ENCODE results near the gene ARL3. TPM values are rescaled to one million over a fixed set of nuclear protein-coding genes. Genes with fewer than 3 reads are reported as not detected.
"Not testable (repeated sequence)": the region's sequence is repeated elsewhere in the genome, so short reads cannot be mapped to it uniquely, and the experiment has no call there.

Gene ARL3
- total RNA-seq, 1 donor: 10.4 TPM

DNA sequence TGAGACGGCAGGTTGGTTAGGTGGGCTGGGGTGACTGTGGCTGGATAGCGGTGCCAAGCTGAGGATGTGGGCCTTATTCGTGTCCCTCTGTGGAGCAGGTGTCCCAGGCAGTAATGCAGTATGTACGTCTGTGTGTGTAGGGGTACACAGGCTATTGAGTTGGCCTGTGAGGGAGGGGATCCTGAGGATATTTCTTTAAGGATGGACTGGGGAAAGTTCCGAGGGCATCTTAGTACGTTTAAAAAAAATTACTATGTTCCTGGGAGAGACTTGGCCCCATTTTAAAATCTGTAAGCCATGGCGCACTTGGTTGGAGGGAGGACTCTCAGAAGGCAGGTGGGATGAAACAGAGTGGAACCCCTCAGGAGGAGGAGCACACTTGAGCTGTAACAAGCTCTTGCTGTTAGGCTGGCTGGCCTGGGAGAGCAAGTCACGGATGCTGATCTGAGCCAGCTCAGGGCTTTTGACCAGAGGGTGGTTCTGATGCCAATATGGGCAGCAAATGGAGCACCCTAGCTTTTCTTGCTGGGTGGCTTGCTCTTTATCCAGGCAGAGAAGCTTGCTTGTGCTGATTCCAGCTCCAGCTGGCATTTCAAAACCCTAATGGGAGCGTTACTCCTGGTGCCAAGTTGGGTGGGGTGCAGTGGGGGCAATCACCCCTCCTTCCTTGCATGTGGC lies 30.3 kb upstream of the ARL3 start:
- TF ChIP-seq, protein P1, sequence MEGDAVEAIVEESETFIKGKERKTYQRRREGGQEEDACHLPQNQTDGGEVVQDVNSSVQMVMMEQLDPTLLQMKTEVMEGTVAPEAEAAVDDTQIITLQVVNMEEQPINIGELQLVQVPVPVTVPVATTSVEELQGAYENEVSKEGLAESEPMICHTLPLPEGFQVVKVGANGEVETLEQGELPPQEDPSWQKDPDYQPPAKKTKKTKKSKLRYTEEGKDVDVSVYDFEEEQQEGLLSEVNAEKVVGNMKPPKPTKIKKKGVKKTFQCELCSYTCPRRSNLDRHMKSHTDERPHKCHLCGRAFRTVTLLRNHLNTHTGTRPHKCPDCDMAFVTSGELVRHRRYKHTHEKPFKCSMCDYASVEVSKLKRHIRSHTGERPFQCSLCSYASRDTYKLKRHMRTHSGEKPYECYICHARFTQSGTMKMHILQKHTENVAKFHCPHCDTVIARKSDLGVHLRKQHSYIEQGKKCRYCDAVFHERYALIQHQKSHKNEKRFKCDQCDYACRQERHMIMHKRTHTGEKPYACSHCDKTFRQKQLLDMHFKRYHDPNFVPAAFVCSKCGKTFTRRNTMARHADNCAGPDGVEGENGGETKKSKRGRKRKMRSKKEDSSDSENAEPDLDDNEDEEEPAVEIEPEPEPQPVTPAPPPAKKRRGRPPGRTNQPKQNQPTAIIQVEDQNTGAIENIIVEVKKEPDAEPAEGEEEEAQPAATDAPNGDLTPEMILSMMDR (IDR thresholded peaks at IDR 0.05; ENCODE audit: insufficient read depth, low read length): no peak
- peak; percentile 63 for DNase-seq (ENCODE audit: low read depth)
- H3K4me3 ChIP-seq (ENCODE audit: low read depth, low read length): peak overlapping the region; percentile 100

DNA sequence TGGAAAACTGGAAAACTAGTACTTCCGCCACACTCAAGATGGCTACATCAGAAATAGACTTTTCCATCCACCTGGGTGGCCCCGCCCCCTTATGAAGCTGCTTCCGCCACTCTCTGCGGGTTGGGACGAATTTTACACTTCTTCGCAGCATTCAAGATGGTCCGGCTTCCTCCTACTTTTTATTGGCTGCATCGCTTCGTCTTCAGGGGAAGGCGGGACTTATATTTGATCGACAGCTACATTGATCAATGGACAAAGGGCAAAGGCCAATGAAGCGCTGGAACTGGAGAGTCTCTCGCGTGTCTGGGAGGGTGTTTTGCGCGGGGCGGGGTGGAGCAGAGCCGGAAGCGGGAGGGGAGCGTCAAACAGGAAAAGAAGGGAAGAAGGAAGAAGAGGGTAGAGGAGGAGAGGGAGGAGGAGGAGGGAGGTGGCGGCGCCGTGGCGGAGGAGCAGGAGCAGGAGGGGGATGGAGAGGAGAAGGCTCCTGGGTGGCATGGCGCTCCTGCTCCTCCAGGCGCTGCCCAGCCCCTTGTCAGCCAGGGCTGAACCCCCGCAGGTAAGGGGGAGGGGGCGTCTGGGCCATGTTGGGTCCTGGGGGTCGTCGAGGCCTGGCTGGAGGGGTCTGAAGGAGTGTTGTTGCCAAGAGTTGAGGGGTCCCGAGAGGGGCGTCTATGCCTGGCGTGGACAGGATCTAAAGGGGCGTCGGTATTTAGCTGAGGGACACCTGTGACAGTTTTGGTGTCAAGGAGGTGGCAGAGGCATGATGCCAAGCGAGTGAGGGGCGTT lies 29.6 kb upstream of the ARL3 start, which contains the start of gene WBP1L:
Gene WBP1L, plus strand, starts transcription at position 361 of the 786 bp plus-strand sequence. Its CDS starts 106 bp downstream, at position 467.
- TF ChIP-seq, protein P1 (IDR thresholded peaks at IDR 0.05; ENCODE audit: insufficient read depth, low read length): no peak
- DNase-seq (ENCODE audit: low read depth): peak; percentile 100
- peak within 1 kb of the TSS; percentile 100 for H3K4me3 ChIP-seq (ENCODE audit: low read depth, low read length)

DNA sequence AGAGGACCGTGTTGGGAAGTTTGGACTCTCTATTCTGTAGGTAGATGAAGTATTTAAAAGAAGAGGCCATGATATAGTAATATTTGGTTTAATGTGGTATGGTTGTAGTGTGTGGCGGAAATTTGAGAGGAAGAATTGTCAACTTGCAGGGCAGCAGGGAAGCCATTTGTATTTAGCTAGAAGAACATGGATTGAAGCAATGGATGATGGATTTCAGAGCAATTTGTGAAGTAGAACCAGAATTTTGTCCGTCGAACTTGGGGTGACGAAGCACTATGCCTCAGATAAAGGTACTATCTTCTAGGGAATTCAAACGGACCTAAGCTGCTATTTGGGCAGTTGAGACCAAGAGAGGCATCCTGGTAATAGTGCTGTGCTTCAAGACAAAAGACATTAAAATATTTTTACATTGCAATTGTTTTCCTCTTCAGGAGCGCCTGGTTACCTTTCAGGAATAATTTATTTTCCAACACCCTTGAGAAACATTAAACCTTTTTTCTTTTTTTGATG lies 28.9 kb upstream of the ARL3 start:
- DNase-seq (ENCODE audit: low read depth): no peak
- H3K4me3 ChIP-seq (ENCODE audit: low read depth, low read length): no peak overlapping the region
- TF ChIP-seq, protein P1 (IDR thresholded peaks at IDR 0.05; ENCODE audit: insufficient read depth, low read length): no peak

DNA sequence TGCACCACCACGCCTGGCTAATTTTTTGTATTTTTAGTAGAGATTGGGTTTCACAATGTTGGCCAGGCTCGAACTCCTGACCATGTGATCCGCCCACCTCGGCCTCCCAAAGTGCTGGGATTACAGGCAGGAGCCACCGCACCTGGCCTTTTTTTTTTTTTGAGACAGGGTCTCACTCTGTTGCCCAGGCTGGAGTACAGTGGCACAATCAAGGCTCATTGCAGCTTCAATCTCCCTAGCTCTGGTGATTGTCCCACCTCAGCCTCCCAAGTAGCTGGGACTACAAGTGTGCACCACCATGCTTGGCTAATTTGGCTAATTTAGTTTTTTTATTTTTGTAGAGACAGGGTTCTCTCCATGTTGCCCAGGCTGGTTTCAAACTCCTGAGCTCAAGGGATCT lies 28.1 kb upstream of the ARL3 start:
- H3K4me3 ChIP-seq (ENCODE audit: low read depth, low read length); DNase-seq (ENCODE audit: low read depth): not testable (repeated sequence)

DNA sequence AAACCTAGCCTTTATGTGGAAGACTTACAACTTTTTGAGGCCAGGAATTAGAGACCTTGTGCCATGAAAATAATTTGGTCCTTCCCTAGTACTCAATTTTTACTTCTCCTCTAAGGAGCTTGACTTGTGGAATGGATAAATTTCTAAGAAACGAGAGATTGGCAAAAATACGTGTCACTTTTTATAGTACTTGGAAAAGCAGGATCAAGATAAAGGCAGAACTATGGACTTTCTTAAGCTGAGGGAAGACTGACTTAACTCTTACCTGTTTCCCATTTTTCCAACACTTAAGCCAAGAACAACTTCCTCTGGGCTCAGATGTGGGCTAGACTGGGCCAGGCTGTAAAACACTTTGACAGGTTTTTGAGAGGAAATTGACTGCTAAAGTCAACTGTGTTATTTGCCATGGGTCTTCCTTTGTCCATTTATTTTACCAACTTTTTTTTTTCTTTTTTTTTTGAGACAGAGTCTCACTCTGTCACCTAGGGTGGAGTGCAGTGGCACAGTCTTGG lies 27.6 kb upstream of the ARL3 start:
- H3K4me3 ChIP-seq (ENCODE audit: low read depth, low read length): no peak overlapping the region
- TF ChIP-seq, protein P1 (IDR thresholded peaks at IDR 0.05; ENCODE audit: insufficient read depth, low read length): no peak
- DNase-seq (ENCODE audit: low read depth): no peak

DNA sequence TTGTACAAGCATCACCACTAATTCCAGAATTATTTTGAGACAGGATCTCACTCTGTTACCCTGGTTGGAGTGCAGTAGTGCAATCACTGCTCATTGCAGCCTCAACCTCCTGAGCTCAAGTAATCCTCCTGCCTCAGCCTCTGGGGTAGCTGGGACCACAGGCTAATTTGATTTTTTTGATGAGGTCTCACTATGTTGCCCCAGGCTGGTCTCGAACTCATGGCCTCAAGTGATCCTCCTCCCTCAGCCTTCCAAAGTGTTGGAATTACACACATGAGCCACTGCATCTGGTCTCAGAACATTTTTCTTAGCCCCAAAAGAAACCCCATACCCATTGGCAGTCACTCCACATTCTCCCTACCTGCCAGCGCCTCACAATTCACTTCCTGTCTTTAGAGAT lies 26.0 kb upstream of the ARL3 start:
- TF ChIP-seq, protein P1 (IDR thresholded peaks at IDR 0.05; ENCODE audit: insufficient read depth, low read length): no peak
- no peak overlapping the region for H3K4me3 ChIP-seq (ENCODE audit: low read depth, low read length)
- no peak for DNase-seq (ENCODE audit: low read depth)

DNA sequence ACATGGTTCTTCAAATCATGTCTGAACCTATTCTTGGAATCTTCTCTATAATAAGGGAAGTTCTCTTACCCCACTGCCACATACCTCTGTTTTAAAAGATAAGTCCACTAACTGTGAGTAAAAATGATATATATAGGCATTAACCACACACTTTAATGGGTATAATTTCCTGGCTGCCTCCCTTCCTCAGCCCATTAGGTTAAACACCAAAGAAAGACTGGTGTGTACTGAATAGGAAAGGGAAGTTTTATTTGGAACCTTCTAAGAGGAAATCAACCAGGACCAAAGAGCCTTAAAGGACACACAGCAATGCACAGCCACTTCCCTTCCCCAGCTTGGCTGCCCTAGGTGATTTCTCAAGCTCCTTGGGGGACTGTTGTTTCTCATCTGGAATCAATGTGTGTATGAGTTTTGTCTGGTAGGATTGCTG lies 24.5 kb upstream of the ARL3 start:
- DNase-seq (ENCODE audit: low read depth): peak; percentile 30
- TF ChIP-seq, protein P1 (IDR thresholded peaks at IDR 0.05; ENCODE audit: insufficient read depth, low read length): no peak
- no peak overlapping the region for H3K4me3 ChIP-seq (ENCODE audit: low read depth, low read length)
